K562 (cell line): Measurements from ENCODE around the gene NPTXR. TPM values are rescaled to one million over a fixed set of nuclear protein-coding genes. Genes with fewer than 3 reads are reported as not detected.

Source experiments
- ATAC-seq: fragments of 200-7000 bp; cut with Tn5 transposase; 3 replicates; pipeline ENCODE4 v1.9.1; 2020; ENCODE audit warnings: moderate library complexity
- BruUV-seq: library from RNA; stranded (reverse); fragments of 400-500 nt; replicated peaks from 2 replicates; lab custom pipeline; 2021; lab: Mats Ljungman, UMichigan
- CTCF ChIA-PET: fragments of 300-600 bp; formaldehyde crosslinking; extraction: SDS; loops from one replicate; lab custom pipeline; 2021; ENCODE audit warnings: low intra/inter-chr PET ratio; lab: Yijun Ruan, JAX
- POLR2A ChIA-PET: fragments of 300-600, 350-650 bp; sonication (Branson Sonifier 250); formaldehyde crosslinking; extraction: SDS; loops from one replicate; lab custom pipeline; 2021; ENCODE audit warnings: antibody characterized with exemption, inconsistent platforms; lab: Yijun Ruan, JAX
- DNase-seq, 4 experiments: peaks; one replicate each; pipeline versions ENCODE4 v3.0.0 to v3.0.0-alpha.2; 2011 to 2018; ENCODE audit warnings: low spot score in 3 of 4, mixed read lengths in 3 of 4; ENCODE audit errors: extremely low read depth in 1 of 4
- FAIRE-seq: peaks from 2 replicates; lab custom pipeline; 2011; peaks lifted over from hg19 to GRCh38; lab: Jason Lieb, UNC
- H2AFZ ChIP-seq: 2 replicates; pipeline ENCODE4 v1.6.0; 2011; ENCODE audit warnings: low read depth, low read length, control low read depth, inconsistent platforms
- H3K27ac ChIP-seq: fragments of 200-600 bp; 3 replicates; pipeline ENCODE4 v1.8.0; 2011; ENCODE audit warnings: low read depth, mild to moderate bottlenecking, control low read depth, inconsistent platforms, low read length, moderate library complexity, mixed read lengths; ENCODE audit errors: extremely low read depth
- H3K27me3 ChIP-seq, 2 experiments: fragments of 300-600 bp in 1 of 2; 2 replicates in 1 of 2; 3 replicates in 1 of 2; pipeline versions ENCODE4 v1.6.0 to v1.8.0; 2011; ENCODE audit warnings: inconsistent platforms in 2 of 2, low read length in 2 of 2, mild to moderate bottlenecking in 1 of 2, mixed read lengths in 1 of 2, moderate library complexity in 1 of 2; ENCODE audit not compliant: control insufficient read depth in 2 of 2, insufficient read depth in 2 of 2
- H3K36me3 ChIP-seq: fragments of 300-600 bp; 3 replicates; pipeline ENCODE4 v1.8.0; 2011; ENCODE audit warnings: mild to moderate bottlenecking, low read length, inconsistent platforms; ENCODE audit not compliant: control insufficient read depth, insufficient read depth
- H3K4me1 ChIP-seq, 2 experiments: fragments of 200-600 bp in 1 of 2; replicated peaks in 1 of 2; 2 replicates in 1 of 2; 3 replicates in 1 of 2; pipeline versions ENCODE4 v1.5.1 to v1.8.0; 2011; ENCODE audit warnings: inconsistent platforms in 2 of 2, low read length in 2 of 2, mild to moderate bottlenecking in 1 of 2, mixed read lengths in 1 of 2, moderate library complexity in 1 of 2; ENCODE audit not compliant: control insufficient read depth in 2 of 2, insufficient read depth in 2 of 2
- H3K4me2 ChIP-seq: 2 replicates; pipeline ENCODE4 v1.6.1; 2011; ENCODE audit warnings: low read length, control low read depth, inconsistent platforms, mixed read lengths; ENCODE audit not compliant: insufficient read depth
- H3K4me3 ChIP-seq: fragments of 200-600 bp; sonication (generic), shearing (Covaris generic); 2 replicates; pipeline ENCODE4 v1.5.1; 2016; ENCODE audit warnings: control low read depth, inconsistent platforms
- H3K79me2 ChIP-seq: fragments of 200-600 bp; 3 replicates; pipeline ENCODE4 v1.8.0; 2011; ENCODE audit warnings: low read length, inconsistent platforms; ENCODE audit not compliant: control insufficient read depth, insufficient read depth
- H3K9ac ChIP-seq, 2 experiments: 2 replicates each; pipeline versions ENCODE4 v1.6.0 to v1.6.1; 2011; ENCODE audit warnings: low read depth in 2 of 2, low read length in 2 of 2, control low read depth in 1 of 2, inconsistent platforms in 1 of 2, mild to moderate bottlenecking in 1 of 2, mixed read lengths in 1 of 2; ENCODE audit not compliant: insufficient read depth in 1 of 2
- H3K9me1 ChIP-seq: one replicate; pipeline ENCODE4 v1.6.0; 2011; ENCODE audit warnings: inconsistent platforms, mild to moderate bottlenecking, low read length, moderate library complexity; ENCODE audit not compliant: control insufficient read depth, insufficient read depth
- H3K9me3 ChIP-seq: replicated peaks from 2 replicates; pipeline ENCODE4 v1.5.1; 2011; ENCODE audit warnings: low read depth, low read length, inconsistent platforms; ENCODE audit not compliant: control insufficient read depth, insufficient read depth
- H4K20me1 ChIP-seq: replicated peaks from 2 replicates; pipeline ENCODE4 v1.6.1; 2011; ENCODE audit warnings: low read length, inconsistent platforms, mixed read lengths; ENCODE audit not compliant: control insufficient read depth, insufficient read depth
- BCL6 ChIP-seq: fragments of 250-450 bp; sonication (Bioruptor Pico); IDR thresholded peaks from 2 replicates; pipeline ENCODE4 v1.4.0; 2020
- CBFA2T2 ChIP-seq: fragments of 450-650 bp; conservative IDR thresholded peaks from 2 replicates; pipeline ENCODE4 v1.6.1; 2017; ENCODE audit warnings: mild to moderate bottlenecking
- DPF2 ChIP-seq: fragments of 450-650 bp; IDR thresholded peaks from 2 replicates; pipeline ENCODE4 v1.6.1; 2016
- ESRRA ChIP-seq: fragments of 450-650 bp; IDR thresholded peaks from 2 replicates; pipeline ENCODE4 v1.6.1; 2014; ENCODE audit warnings: low read depth, mild to moderate bottlenecking, moderate library complexity, borderline replicate concordance
- HDAC3 ChIP-seq: fragments of 450-650 bp; IDR thresholded peaks from 2 replicates; pipeline ENCODE4 v1.6.1; 2018; ENCODE audit warnings: borderline replicate concordance, mild to moderate bottlenecking, moderate library complexity; ENCODE audit not compliant: partially characterized antibody
- KLF10 ChIP-seq: fragments of 250-450 bp; sonication (Bioruptor Pico); IDR thresholded peaks from 2 replicates; pipeline ENCODE4 v1.6.1; 2021; ENCODE audit warnings: matching md5 sums
- PHB ChIP-seq: fragments of 250-450 bp; sonication (Bioruptor Pico); IDR thresholded peaks from 2 replicates; pipeline ENCODE4 v1.5.0; 2021
- PHF8 ChIP-seq: fragments of 200-600 bp; sonication (generic); IDR thresholded peaks from 2 replicates; pipeline ENCODE4 v1.6.1; 2012; ENCODE audit warnings: mixed run types, mild to moderate bottlenecking, inconsistent platforms, low read length, moderate library complexity, borderline replicate concordance
- POLR2G ChIP-seq: fragments of 200-400 bp; formaldehyde crosslinking; IDR thresholded peaks from 2 replicates; pipeline ENCODE4 v1.6.1; 2017; ENCODE audit warnings: low read depth, mild to moderate bottlenecking, antibody characterized with exemption, low read length, moderate library complexity
- POLR2H ChIP-seq: IDR thresholded peaks from 2 replicates; pipeline ENCODE4 v1.6.1; 2016; ENCODE audit warnings: missing genetic modification characterization, low read depth, mild to moderate bottlenecking, control low read depth, missing compliant biosample characterization, moderate library complexity
- PTBP1 ChIP-seq: fragments of 200-400 bp; formaldehyde crosslinking; IDR thresholded peaks from 2 replicates; pipeline ENCODE4 v1.6.1; 2017; ENCODE audit warnings: low read depth, low read length
- PTTG1 ChIP-seq: fragments of 450-650 bp; IDR thresholded peaks from 2 replicates; pipeline ENCODE4 v1.6.1; 2016; ENCODE audit warnings: low read depth, mild to moderate bottlenecking, missing genetic modification characterization, missing compliant biosample characterization
- PYGO2 ChIP-seq: fragments of 450-650 bp; IDR thresholded peaks from 2 replicates; pipeline ENCODE4 v1.6.1; 2016; ENCODE audit warnings: mild to moderate bottlenecking, missing genetic modification characterization, moderate library complexity, missing compliant biosample characterization
- RBM25 ChIP-seq: fragments of 200-400 bp; formaldehyde crosslinking; IDR thresholded peaks from 2 replicates; pipeline ENCODE4 v1.6.1; 2018; ENCODE audit warnings: low read length, low read depth, moderate library complexity; ENCODE audit not compliant: severe bottlenecking
- TCFL5 ChIP-seq: fragments of 250-450 bp; sonication (Bioruptor Pico); conservative IDR thresholded peaks from 2 replicates; pipeline ENCODE4 v1.6.1; 2021; ENCODE audit warnings: mild to moderate bottlenecking, moderate library complexity, matching md5 sums
- ZNF212 ChIP-seq: fragments of 450-650 bp; formaldehyde crosslinking; IDR thresholded peaks from 2 replicates; pipeline ENCODE4 v1.4.0; 2020; ENCODE audit warnings: mild to moderate bottlenecking
- ZNF780A ChIP-seq: fragments of 250-450 bp; sonication (Bioruptor Pico); IDR thresholded peaks from 2 replicates; pipeline ENCODE4 v1.5.0; 2021; ENCODE audit warnings: mild to moderate bottlenecking
- WGBS: fragments of 100-300 bp; shearing (Covaris generic); methylation state at CpG from one replicate; pipeline ENCODE4 v1.1.6; 2016; ENCODE audit warnings: low coverage, mixed read lengths; ENCODE audit not compliant: insufficient coverage; ENCODE audit errors: missing lambda C conversion rate; 5-methylcytosine and 5-hydroxymethylcytosine counted together
- in situ Hi-C: fragments of 300-500 bp; cut with MboI; formaldehyde crosslinking; loops from 4 replicates; pipeline ENCODE4 v1.15.0; 2018; ENCODE audit warnings: inconsistent platforms, mixed read lengths
- intact Hi-C: fragments of 100-400 bp; cut with micrococcal nuclease; formaldehyde crosslinking; loops from 2 replicates; pipeline ENCODE4 v1.14.2; 2022
- polyA plus RNA-seq, 8 experiments: library from polyadenylated mRNA; depleted of rRNA in 4 of 8; stranded (reverse) in 5 of 8; unstranded in 3 of 8; fragments of >200 nt; fragmentation: Nextera tagmentation in 2 of 8; fragmentation: Illumina TruSeq in 1 of 8; extraction: Ambion mirVana in 2 of 8; extraction: Trizol in 1 of 8; gene quantifications; 2 replicates each; pipeline versions ENCODE4 v1.2.1 to v1.2.3, GENCODE V29; 2011 to 2014; ENCODE audit warnings: inconsistent platforms in 1 of 8, missing spikeins in 1 of 8
- total RNA-seq, 7 experiments: library from RNA; depleted of rRNA in 6 of 7; stranded (reverse); fragments of >200 nt in 6 of 7; fragmentation: Illumina TruSeq in 2 of 7; extraction: Trizol in 2 of 7; gene quantifications; 2 replicates each; pipeline versions ENCODE4 v1.2.1 to v1.2.3, GENCODE V29; 2011 to 2021; ENCODE audit warnings: low replicate concordance in 1 of 7
- TF ChIP-seq, protein P1 (sequence below): sonication (generic); formaldehyde crosslinking; IDR thresholded peaks from 2 replicates; pipeline ENCODE4 v1.8.0; 2023; ENCODE audit warnings: mild to moderate bottlenecking, missing genetic modification reagents
- TF ChIP-seq, protein P2 (sequence below): fragments of 250-450 bp; sonication (Bioruptor Pico); IDR thresholded peaks from 2 replicates; pipeline ENCODE4 v1.5.0; 2020; ENCODE audit warnings: mild to moderate bottlenecking

NPTXR gene
- total and polyA plus RNA-seq, 9 of the 15 experiments (the other 6 are each of a cell fraction or from before 2014, with no cell fraction given): 0.01 to 3.1 (median 1.1) TPM

- in situ Hi-C loops: no loop called here
- POLR2A ChIA-PET: interaction anchor here (1.6 kb wide), 1 partner anchor 12 kb away, joined by 4 read pairs; no protein-coding TSS in a partner anchor
- H3K27ac ChIP-seq: no peak overlapping the region
- H3K9ac ChIP-seq: no peak overlapping the region
- WGBS: 69% methylated on average over 9 of the region's 14 CpGs
- ATAC-seq: peak; percentile 53
- intact Hi-C loops: no loop called here
- no peak overlapping the region for H2AFZ ChIP-seq
- H3K27me3 ChIP-seq: no peaks in the 10 kb centered on the region
- CTCF ChIA-PET: interaction anchor here (0.6 kb wide), 1 partner anchor 96 kb away, joined by 3 read pairs; no protein-coding TSS in a partner anchor
- H3K79me2 ChIP-seq: no peaks in the 10 kb centered on the region; the same call in 2 of the 3 replicates
- H3K9me3 ChIP-seq: no peaks in the 10 kb centered on the region
- peak in 1 of 4 experiments; percentile 27 for DNase-seq
- H3K4me2 ChIP-seq: no peak overlapping the region
- FAIRE-seq: no peak
- H3K4me1 ChIP-seq: peaks cover 0 to 35% of the 10 kb centered on the region in 2 experiments; a peak in 3 of 5 replicates
- BruUV-seq: TSS peak; percentile 30
- no peak overlapping the region for H3K4me3 ChIP-seq
- H3K9me1 ChIP-seq: peaks cover 2% of the 10 kb centered on the region
- H4K20me1 ChIP-seq: no peaks in the 10 kb centered on the region
- H3K36me3 ChIP-seq: peaks cover 26% of the 10 kb centered on the region; the same call in 2 of the 3 replicates
- no peak for TF ChIP-seq POLR2H (tag)
- no peak for TF ChIP-seq DPF2
- no peak for TF ChIP-seq BCL6 (CRISPR knock-in tag)
- TF ChIP-seq, protein P1, sequence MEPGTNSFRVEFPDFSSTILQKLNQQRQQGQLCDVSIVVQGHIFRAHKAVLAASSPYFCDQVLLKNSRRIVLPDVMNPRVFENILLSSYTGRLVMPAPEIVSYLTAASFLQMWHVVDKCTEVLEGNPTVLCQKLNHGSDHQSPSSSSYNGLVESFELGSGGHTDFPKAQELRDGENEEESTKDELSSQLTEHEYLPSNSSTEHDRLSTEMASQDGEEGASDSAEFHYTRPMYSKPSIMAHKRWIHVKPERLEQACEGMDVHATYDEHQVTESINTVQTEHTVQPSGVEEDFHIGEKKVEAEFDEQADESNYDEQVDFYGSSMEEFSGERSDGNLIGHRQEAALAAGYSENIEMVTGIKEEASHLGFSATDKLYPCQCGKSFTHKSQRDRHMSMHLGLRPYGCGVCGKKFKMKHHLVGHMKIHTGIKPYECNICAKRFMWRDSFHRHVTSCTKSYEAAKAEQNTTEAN: no peak
- TF ChIP-seq KLF10 (CRISPR knock-in tag): no peak
- no peak for TF ChIP-seq TCFL5
- no peak for TF ChIP-seq CBFA2T2
- TF ChIP-seq PTTG1 (tag): no peak
- no peak for TF ChIP-seq ZNF780A
- no peak for TF ChIP-seq PYGO2
- no peak for TF ChIP-seq ZNF212 (CRISPR knock-in tag)
- peak; percentile 54 for TF ChIP-seq POLR2G
- no peak for TF ChIP-seq PHB (CRISPR knock-in tag)
- TF ChIP-seq PTBP1: no peak
- TF ChIP-seq PHF8: no peak
- TF ChIP-seq HDAC3: no peak
- TF ChIP-seq, protein P2, sequence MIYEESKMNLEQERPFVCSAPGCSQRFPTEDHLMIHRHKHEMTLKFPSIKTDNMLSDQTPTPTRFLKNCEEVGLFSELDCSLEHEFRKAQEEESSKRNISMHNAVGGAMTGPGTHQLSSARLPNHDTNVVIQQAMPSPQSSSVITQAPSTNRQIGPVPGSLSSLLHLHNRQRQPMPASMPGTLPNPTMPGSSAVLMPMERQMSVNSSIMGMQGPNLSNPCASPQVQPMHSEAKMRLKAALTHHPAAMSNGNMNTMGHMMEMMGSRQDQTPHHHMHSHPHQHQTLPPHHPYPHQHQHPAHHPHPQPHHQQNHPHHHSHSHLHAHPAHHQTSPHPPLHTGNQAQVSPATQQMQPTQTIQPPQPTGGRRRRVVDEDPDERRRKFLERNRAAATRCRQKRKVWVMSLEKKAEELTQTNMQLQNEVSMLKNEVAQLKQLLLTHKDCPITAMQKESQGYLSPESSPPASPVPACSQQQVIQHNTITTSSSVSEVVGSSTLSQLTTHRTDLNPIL (CRISPR knock-in tag): no peak
- TF ChIP-seq ESRRA: peak; percentile 59; the same call in 1 of the 2 replicates
- peak; percentile 63 for TF ChIP-seq RBM25
Observed at GRCh38 chr22:38862375-38863329, 18.8 kb upstream of the NPTXR start.
